Testis (tissue), 2 donors: ENCODE measurements around the gene NOS1AP.

ENCODE experiments used
- POLR2A ChIP-seq: fragments of 450-650 bp; IDR thresholded peaks from one replicate; pipeline ENCODE4 v1.6.1; 2017; ENCODE audit warnings: antibody characterized with exemption, mild to moderate bottlenecking, moderate library complexity
- TF ChIP-seq, protein P1 (sequence below), 3 experiments: fragments of 450-650 bp in 2 of 3; fragments of 200-600 bp in 1 of 3; sonication (generic) in 1 of 3; IDR thresholded peaks; one replicate each; pipeline ENCODE4 v1.5.1; 2016 to 2019; ENCODE audit warnings: antibody characterized with exemption in 3 of 3, mild to moderate bottlenecking in 2 of 3, moderate library complexity in 1 of 3

DNA sequence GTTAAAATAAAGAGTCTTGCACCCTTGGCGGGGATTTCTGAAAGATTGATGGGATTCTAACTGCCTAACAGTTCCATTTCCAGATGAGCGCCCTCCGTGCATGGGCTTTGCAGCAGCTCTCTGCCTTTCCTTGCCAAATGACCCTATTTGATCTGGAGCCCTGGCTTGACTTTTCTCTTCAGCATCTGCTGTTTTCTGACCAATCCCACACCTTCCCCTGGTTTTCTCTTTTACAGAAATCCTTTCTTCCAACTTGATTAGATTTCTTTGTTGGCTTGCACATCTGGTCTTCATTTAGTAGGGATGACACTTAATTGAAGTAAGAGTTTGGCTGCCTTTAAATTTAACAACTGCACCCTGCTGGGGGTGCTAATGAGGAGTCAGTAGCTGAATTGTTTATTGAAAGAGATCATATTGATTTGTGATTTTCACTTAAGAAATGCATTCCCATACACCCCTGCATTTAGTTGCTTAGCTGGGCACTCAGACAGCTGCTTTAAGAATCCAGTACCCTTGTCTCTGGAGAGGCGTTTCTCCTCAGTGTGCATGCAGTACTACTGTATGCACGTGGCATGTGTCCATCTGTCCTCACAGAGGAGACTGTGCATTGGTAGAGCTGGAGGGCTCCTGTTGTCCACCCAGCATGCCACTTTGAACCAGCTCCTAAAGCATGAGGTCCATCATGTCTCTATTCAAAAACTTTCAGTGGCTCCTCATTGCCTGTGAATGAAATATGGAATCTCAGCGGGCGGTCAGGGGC lies 99.7 kb downstream of the NOS1AP start:
- TF ChIP-seq, protein P1, sequence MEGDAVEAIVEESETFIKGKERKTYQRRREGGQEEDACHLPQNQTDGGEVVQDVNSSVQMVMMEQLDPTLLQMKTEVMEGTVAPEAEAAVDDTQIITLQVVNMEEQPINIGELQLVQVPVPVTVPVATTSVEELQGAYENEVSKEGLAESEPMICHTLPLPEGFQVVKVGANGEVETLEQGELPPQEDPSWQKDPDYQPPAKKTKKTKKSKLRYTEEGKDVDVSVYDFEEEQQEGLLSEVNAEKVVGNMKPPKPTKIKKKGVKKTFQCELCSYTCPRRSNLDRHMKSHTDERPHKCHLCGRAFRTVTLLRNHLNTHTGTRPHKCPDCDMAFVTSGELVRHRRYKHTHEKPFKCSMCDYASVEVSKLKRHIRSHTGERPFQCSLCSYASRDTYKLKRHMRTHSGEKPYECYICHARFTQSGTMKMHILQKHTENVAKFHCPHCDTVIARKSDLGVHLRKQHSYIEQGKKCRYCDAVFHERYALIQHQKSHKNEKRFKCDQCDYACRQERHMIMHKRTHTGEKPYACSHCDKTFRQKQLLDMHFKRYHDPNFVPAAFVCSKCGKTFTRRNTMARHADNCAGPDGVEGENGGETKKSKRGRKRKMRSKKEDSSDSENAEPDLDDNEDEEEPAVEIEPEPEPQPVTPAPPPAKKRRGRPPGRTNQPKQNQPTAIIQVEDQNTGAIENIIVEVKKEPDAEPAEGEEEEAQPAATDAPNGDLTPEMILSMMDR (IDR thresholded peaks at IDR 0.05): no peak
- TF ChIP-seq POLR2A: no peak
